ENCODE measurements around the gene GALR2. TPM values are rescaled to one million over a fixed set of nuclear protein-coding genes. Genes with fewer than 3 reads are reported as not detected.
"Not testable (repeated sequence)": the region's sequence is repeated elsewhere in the genome, so short reads cannot be mapped to it uniquely, and the experiment has no call there.

The GALR2 gene, protein sequence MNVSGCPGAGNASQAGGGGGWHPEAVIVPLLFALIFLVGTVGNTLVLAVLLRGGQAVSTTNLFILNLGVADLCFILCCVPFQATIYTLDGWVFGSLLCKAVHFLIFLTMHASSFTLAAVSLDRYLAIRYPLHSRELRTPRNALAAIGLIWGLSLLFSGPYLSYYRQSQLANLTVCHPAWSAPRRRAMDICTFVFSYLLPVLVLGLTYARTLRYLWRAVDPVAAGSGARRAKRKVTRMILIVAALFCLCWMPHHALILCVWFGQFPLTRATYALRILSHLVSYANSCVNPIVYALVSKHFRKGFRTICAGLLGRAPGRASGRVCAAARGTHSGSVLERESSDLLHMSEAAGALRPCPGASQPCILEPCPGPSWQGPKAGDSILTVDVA
- total RNA-seq: 0.63 TPM

DNA sequence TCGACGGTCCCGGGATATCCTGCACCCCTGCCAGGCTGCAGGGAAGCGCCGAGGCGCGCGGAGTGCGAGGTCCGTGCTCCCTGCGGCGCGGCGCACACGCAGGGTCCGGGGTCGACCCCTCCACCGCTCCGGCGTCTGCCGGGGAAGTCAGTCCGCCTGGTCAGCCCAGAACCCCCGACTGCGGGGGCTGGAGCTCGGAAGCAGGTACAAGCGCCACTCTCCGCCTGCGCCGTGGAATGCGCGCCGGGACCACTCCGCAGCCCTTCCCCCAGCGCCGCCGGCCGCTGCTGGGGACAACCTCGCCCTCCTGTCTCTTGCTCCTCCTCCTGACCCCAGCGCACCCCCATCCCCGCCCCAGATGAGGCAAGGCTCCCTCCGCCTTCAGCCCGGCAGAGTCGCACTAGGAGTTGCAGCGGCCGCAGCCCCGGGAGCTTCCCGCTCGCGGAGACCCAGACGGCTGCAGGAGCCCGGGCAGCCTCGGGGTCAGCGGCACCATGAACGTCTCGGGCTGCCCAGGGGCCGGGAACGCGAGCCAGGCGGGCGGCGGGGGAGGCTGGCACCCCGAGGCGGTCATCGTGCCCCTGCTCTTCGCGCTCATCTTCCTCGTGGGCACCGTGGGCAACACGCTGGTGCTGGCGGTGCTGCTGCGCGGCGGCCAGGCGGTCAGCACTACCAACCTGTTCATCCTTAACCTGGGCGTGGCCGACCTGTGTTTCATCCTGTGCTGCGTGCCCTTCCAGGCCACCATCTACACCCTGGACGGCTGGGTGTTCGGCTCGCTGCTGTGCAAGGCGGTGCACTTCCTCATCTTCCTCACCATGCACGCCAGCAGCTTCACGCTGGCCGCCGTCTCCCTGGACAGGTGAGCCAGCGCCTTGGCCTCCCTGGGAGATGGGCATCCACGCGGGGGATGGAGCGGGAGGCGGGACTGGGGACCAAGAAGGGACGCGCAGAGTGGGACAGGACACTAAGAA, at the start of gene GALR2:
Gene GALR2 (plus strand): TSS at position 392 of the 974 bp plus-strand sequence. CDS start 103 bp downstream, at position 495.
- H3K4me1 ChIP-seq (ENCODE audit: insufficient read depth, low read length): peaks cover 73% of the 10 kb centered on the region
- peaks cover 62% of the 10 kb centered on the region for H3K27me3 ChIP-seq (ENCODE audit: insufficient read depth, low read length)
- H3K4me3 ChIP-seq (ENCODE audit: low read length): no peak within 1 kb of the TSS
- no peaks in the 10 kb centered on the region for H3K9me3 ChIP-seq (ENCODE audit: low read depth, low read length)

DNA sequence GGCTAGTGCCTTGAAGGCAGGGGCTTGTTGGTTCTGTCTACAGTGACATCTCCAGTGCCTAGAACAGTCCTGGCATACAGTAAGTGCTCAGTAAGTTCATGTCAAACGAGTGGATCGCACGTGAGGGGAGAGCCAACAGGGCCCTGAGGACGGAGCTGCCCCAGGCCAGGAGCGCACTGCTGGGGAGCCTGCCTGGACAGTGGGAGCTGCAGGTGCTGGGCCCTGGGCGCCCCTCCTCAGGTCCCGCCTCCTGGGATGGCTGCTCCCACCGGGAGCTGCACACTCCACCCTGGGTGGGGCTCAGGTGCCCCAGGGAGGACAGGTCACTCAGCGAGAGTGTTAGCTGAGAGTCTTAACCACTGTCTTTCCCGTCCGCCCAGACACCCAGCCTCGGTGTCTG, 49.3 kb upstream of the GALR2 start:
- no peaks in the 10 kb centered on the region for H3K27me3 ChIP-seq (ENCODE audit: insufficient read depth, low read length)
- H3K9me3 ChIP-seq (ENCODE audit: low read depth, low read length): no peaks in the 10 kb centered on the region
- H3K4me1 ChIP-seq (ENCODE audit: insufficient read depth, low read length): peaks cover 11% of the 10 kb centered on the region
- no peak overlapping the region for H3K4me3 ChIP-seq (ENCODE audit: low read length)

DNA sequence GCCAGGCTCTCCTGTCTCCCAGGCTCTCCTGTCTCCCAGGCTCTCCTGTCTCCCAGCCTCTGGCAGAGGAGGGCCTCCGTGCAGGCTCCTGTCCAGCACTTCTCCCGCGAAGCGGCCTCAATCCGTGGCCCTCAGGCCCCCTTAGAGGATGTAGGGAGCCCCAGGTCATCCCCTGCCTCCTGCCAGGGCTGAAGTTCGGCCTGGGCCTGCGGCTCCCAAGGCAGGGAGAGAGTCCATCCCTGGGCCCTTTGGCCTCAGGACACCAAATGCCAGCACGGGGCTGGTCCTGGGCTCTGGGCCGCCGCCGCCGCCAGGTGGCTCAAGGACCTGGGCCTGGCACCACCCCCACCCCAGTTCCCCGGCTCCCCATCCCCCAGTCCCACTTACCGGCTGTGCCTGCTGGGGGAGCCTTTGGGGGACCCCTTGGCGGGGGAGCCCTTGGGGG, 47.8 kb upstream of the GALR2 start:
- Histone ChIP-seq H3K4me1 (ENCODE audit: insufficient read depth, low read length) (peaks cover 11% of the 10 kb centered on the region), H3K27me3 (ENCODE audit: insufficient read depth, low read length) (no peaks in the 10 kb centered on the region), H3K4me3 (ENCODE audit: low read length) (no peak overlapping the region), H3K9me3 (ENCODE audit: low read depth, low read length) (no peaks in the 10 kb centered on the region)

DNA sequence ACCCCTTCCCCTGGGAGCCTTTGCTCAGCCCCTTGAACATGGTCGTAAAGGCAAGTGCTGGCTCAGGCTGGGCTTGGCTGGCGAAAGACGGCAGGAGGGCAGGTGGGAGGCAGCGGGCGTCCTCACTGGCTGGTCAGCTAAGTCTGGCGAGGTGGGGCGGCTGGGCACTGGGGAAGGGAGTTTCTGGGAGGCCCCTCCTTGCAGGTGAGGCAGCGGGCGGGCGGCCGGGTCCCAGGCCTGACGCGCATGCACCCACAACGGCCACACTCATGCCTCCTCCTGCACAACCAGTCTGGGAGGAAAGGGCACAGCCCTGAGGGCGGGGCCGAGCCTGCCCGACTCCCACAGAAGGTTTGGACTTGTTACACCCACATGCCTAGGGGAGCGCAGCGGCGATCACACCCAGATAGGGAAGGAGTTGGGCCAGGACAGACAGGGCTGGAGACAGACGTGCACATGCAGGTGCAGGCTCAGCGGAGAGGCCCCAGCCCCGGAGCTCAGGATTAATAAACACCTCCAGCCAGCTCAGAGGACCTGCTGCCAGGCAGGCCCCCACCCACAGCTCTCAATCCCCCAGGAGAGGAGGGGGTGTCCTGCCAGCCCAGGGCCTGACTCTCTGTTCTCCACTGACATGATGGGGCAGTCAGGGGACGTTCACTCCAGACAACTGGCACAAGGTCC, 47.3 kb upstream of the GALR2 start, which contains the start of gene EVPL:
Gene EVPL (minus strand): TSS at position 148 of the 681 bp plus-strand sequence. CDS start 108 bp downstream, at position 40.
- no peaks in the 10 kb centered on the region for H3K9me3 ChIP-seq (ENCODE audit: low read depth, low read length)
- peaks cover 11% of the 10 kb centered on the region for H3K4me1 ChIP-seq (ENCODE audit: insufficient read depth, low read length)
- H3K27me3 ChIP-seq (ENCODE audit: insufficient read depth, low read length): no peaks in the 10 kb centered on the region
- H3K4me3 ChIP-seq (ENCODE audit: low read length): no peak within 1 kb of the TSS

DNA sequence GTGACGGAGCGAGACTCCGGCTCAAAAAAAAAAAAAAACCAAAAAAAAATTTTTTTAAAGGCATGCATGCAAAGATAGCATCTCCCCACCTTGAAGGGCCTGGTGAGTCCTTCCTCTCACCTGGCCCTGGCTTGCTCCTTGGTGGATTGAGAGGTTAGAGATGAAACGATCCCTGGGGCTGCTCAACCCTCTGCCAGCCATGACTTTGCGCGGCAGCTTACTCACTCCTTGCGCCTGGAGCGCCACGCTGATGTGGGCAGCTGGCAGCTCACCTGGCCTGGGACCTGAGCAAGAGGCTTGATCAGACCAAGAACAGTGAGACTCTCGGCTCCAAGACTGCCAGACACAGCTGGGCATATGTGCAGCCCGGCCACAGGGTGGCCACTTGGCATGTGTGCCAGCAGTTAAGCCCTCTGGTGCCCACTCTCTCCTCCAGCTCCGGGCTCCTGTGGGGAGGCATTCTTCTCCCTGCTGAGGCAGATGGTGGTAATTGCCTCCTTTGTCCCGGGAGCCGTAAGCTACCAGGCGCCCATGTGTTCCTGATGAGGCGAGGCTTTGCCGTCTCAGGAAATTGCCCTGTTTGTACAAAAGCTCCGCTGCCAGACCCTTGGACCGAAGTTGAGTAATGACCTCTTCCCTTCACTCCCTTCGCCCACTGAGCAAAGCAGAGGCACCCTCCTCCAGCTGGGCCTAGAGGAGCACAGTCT, 42.4 kb upstream of the GALR2 start:
- Histone ChIP-seq H3K27me3 (ENCODE audit: insufficient read depth, low read length) (no peaks in the 10 kb centered on the region), H3K4me1 (ENCODE audit: insufficient read depth, low read length) (peaks cover 11% of the 10 kb centered on the region), H3K4me3 (ENCODE audit: low read length) (no peak overlapping the region), H3K9me3 (ENCODE audit: low read depth, low read length) (no peaks in the 10 kb centered on the region)

DNA sequence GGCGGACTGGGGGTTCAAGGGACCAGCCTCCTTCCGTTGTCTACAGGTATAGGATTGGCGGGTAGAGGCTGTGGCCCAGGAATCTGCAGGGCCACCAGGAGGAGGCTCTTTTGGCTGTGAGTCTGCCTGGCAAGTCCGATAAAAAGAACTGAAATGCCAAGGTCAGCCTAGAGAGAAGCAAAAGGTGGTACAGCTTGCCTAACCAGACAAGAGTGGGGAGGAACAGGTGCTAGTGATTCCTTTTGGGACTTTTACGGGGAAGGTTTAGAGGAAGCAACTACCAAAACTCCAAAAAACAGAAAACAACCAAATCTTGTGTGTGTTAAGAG, 41.8 kb upstream of the GALR2 start:
- Histone ChIP-seq H3K9me3 (ENCODE audit: low read depth, low read length) (no peaks in the 10 kb centered on the region), H3K4me3 (ENCODE audit: low read length) (no peak overlapping the region), H3K4me1 (ENCODE audit: insufficient read depth, low read length) (peaks cover 11% of the 10 kb centered on the region), H3K27me3 (ENCODE audit: insufficient read depth, low read length) (no peaks in the 10 kb centered on the region)

DNA sequence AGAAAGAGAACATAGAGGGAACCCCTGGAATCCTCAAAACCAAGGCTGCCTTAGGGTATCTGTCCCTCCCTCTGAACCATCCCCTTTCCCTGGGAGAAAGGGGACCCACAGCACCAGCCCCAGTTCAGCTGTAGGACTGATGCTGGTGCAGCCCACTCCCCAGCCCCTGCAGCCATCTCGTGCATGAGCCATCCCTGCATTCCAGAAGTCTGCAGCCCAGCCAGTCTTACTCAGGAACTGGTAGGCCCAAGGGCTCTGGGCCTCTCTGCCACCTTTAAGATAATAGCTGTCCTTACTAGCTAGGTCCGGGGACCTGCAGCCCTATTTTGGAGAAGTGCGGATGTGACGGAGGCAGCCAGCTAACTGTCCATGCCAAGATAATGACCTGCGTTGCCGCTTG, 41.4 kb upstream of the GALR2 start:
- Histone ChIP-seq H3K27me3 (ENCODE audit: insufficient read depth, low read length) (no peaks in the 10 kb centered on the region), H3K4me3 (ENCODE audit: low read length) (no peak overlapping the region), H3K4me1 (ENCODE audit: insufficient read depth, low read length) (peaks cover 11% of the 10 kb centered on the region)

DNA sequence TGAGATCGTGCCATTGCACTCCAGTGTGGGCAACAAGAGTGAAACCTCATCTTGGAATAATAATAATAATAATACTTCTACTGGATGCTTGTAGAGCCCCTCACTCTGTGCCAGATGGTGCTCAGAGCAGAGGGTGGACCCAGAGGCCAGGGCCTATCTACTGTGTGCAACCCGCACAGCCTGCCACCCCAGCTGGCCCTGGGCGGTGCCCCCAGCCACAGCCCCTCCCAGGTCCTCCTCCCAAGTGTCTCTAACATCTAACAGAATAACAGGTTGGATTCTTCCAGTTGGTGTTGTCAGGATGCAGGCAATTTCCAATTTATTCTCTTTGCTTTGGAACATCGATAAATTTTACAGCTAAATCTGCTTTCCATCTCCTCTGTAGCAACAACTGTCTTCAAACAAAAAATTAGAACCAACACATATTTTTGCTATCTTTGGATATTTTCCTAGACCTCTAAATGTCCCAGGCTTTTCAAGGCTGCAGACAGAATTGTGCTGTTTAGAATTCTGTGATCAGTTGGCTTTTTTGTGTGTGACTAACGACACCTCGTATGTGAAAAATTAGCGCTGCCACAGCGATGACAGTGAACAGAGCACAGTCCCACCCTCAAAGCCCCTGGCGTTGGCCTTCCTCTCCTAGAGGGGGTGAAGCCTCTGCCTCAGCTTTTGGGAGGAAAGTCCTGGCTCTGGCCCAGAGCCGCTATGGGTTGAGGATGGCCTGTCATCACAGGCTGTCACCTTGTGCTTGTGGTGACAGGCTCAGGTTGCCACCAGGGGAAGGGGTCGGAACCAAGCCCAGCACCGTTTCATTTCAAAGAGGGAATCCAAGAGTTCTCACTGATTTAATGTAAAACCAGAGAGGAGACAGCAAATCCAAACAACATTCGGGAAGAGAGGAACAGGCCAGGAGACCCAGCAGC, 39.9 kb upstream of the GALR2 start:
- H3K27me3 ChIP-seq (ENCODE audit: insufficient read depth, low read length): no peaks in the 10 kb centered on the region
- no peaks in the 10 kb centered on the region for H3K9me3 ChIP-seq (ENCODE audit: low read depth, low read length)
- no peak overlapping the region for H3K4me3 ChIP-seq (ENCODE audit: low read length)
- H3K4me1 ChIP-seq (ENCODE audit: insufficient read depth, low read length): peaks cover 5% of the 10 kb centered on the region

More for the DNA sequence above, 41.4 kb upstream of the GALR2 start:
- H3K9me3 ChIP-seq (ENCODE audit: low read depth, low read length): no peaks in the 10 kb centered on the region

DNA sequence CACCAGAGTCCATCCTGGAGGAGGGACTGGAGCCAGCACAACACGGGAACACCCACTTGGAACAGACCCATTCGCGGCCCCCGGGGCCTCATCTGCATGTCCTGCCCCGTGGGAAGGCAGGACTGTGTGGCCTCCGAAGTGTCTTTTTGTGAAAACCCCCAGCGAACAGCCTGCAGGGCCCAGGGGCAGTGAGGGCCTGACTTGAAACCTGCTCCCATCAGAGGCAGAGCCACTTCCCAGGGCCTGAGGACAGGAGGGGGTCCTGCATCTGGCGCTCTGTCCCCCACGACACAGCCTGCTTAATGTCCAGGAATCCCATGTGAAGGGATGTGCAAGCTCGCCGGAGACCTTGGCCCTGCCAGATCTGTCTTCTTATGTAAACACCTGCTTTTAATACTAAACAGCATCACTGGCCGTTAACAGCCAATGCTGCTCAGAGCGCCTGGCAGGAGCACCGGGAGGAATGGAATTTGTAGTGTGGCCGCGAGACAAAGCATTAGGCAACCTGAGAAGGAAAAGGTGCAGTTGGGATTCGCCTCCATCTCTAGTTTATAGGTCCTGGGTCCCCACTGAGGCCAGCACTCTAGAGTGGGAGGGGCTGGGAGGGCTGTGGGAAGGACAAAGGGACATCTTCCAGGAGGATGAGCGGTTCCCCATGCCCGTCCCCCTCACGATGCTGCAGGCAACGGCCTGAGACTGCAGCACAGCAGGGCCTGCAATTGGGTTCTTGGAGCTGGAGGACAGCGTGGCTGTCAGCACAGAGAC, 37.9 kb upstream of the GALR2 start:
- Histone ChIP-seq H3K4me3 (ENCODE audit: low read length) (no peak overlapping the region), H3K9me3 (ENCODE audit: low read depth, low read length) (no peaks in the 10 kb centered on the region), H3K4me1 (ENCODE audit: insufficient read depth, low read length) (no peaks in the 10 kb centered on the region), H3K27me3 (ENCODE audit: insufficient read depth, low read length) (no peaks in the 10 kb centered on the region)

DNA sequence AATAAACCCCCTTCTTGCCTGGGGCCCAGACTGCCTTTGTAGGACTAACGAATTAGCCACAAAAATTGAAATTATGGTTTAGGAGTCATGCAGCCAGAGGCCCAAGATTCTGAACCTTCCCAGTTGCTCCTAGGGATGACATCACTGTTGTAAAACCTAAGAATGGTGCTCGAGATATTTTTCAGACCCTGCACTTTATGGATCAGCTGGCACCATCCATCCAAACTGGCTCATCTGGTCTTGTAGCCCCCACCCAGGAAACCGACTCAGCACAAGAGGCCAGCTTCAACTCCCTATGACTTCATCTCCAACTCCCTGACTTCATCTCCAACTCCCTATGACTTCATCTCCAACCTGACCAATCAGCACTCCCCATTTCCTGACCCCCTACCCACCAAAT, 36.5 kb upstream of the GALR2 start:
- Histone ChIP-seq H3K4me3 (ENCODE audit: low read length) (no peak overlapping the region), H3K9me3 (ENCODE audit: low read depth, low read length) (no peaks in the 10 kb centered on the region), H3K4me1 (ENCODE audit: insufficient read depth, low read length) (no peaks in the 10 kb centered on the region), H3K27me3 (ENCODE audit: insufficient read depth, low read length) (no peaks in the 10 kb centered on the region)

DNA sequence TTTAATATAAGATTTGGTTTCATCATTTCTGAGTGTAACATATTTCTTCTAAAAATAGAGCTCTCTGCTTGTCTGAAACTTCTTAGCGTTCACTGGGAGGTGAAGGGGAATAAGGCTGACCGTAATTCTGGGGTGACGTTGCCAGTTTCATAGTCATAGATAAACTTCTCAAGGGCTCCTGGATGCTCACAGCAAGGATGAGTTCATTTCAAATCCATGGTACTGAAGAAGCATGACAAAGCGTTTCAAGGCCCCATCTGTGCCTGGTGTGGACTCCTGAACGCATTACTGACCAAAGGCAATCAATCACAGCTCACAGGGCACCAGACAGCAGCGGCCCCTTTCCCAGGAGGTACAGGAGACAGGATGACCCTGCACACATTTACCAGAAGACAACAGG, 35.5 kb upstream of the GALR2 start:
- Histone ChIP-seq H3K4me1 (ENCODE audit: insufficient read depth, low read length) (no peaks in the 10 kb centered on the region), H3K4me3 (ENCODE audit: low read length) (no peak overlapping the region), H3K9me3 (ENCODE audit: low read depth, low read length) (no peaks in the 10 kb centered on the region), H3K27me3 (ENCODE audit: insufficient read depth, low read length) (no peaks in the 10 kb centered on the region)

DNA sequence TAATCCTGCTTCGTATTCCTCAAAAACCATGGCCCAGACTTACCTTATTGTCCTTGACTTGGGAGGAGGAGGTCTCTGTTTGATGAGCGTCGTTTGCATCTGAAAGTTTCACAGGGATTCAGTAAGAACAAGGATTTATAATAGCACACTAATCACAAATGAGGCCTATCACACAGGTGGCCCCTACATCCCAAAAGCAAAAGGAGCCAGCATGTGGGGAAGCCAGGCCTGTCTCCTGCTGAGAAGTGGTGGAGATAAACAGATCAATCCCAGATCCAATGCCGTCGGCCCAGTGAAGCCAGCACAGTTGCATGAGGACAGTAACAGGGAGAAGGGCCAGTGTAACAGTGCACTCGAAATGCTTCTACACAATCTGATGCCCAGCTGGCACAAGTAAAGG, 34.2 kb upstream of the GALR2 start:
- H3K9me3 ChIP-seq (ENCODE audit: low read depth, low read length): no peaks in the 10 kb centered on the region
- H3K27me3 ChIP-seq (ENCODE audit: insufficient read depth, low read length): no peaks in the 10 kb centered on the region
- H3K4me1 ChIP-seq (ENCODE audit: insufficient read depth, low read length): no peaks in the 10 kb centered on the region
- no peak overlapping the region for H3K4me3 ChIP-seq (ENCODE audit: low read length)

DNA sequence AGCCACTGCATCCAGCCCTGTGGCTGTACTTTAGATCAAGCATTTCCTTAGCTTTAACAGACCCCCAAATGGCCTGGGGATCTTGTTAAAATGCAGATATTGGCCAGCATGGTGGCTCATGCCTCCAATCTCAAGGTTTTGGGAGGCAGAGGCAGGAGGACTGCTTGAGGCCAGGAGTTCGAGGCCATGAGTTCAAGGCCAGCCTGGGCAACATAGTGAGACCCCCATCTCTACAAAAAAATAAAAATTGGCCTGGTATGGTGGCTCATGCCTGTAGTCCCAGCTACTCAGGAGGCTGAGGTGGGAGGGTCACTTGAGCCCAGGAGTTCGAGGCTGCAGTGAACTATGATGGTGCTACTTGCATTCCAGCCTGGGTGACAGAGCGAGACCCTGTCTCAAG, 31.7 kb upstream of the GALR2 start:
- not testable (repeated sequence) for H3K27me3 ChIP-seq (ENCODE audit: insufficient read depth, low read length); H3K4me3 ChIP-seq (ENCODE audit: low read length); H3K9me3 ChIP-seq (ENCODE audit: low read depth, low read length); H3K4me1 ChIP-seq (ENCODE audit: insufficient read depth, low read length)

Data from mononuclear cell (primary cell).